Dermis blood vessel endothelial cell (primary cell): ENCODE results near the gene MAPK14. TPM values are rescaled to one million over a fixed set of nuclear protein-coding genes. Genes with fewer than 3 reads are reported as not detected.
A peak's percentile ranks its signal among the peaks of the same experiment; 100 is the strongest.

Source experiments
- DNase-seq: peaks from one replicate; pipeline ENCODE4 v3.0.0; 2010
- total RNA-seq: library from RNA; depleted of rRNA; stranded (reverse); fragments of >200 nt; gene quantifications from 2 replicates; pipeline ENCODE4 v1.2.3, GENCODE V29; 2014

The MAPK14 gene
- total RNA-seq, 1 donor from 2014 or later = 71.8 TPM

DNA sequence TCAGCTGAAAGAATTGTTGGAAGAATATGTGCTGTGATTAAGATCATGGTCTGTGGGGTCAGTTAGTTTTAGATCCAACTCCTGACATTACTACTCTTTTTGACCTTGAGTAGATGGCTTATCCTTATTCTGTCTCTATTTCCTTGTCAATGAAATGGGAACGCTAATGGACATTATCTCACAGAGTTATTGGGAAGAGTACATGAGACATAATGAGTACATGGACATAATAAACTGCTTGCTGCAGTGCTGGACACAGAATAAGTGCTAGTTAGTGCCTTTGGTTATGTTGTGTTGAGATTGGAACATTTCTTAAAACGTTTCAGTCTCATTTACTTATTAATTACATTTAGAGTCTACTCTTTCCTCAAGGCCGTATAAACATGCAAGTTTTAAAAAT is 42.6 kb downstream of the MAPK14 start:
- no peak for DNase-seq

DNA sequence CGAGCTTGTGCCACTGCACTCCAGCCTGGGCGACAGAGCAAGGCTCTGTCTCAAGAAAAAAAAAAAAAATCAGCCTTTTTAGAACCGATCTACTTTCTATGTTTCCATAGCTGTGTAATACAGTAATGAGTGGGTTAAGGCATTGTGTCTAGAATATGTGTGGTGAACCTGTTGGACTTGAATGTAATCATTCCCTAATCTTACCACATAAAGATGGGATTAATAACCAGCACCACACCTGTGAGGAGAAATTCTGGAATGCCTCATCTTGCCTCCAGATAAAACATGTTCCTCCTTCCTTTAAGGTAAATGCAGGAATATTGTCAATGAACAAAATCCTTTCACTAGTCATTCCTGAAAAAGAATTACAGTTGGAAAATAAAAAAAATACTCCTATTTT is 43.7 kb downstream of the MAPK14 start:
- no peak for DNase-seq

DNA sequence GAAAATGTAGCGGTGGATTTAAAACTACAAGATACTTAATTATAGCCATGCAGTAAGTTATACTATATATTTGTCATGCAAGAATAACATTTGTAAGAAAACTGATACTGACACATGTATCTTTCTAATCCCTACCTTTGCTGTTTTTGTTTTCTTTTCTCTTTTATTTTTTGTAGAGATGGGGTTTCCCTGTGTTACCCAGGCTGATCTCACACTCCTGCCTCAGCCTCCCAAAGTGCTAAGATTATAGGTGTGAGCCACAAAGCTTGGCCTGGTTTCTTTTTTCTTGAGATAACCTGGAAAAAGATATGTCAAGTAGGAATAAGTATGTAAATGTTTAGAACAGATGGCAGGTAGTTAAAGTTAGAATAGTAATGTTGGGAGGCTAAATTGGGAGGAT is 44.1 kb downstream of the MAPK14 start:
- DNase-seq = no peak

DNA sequence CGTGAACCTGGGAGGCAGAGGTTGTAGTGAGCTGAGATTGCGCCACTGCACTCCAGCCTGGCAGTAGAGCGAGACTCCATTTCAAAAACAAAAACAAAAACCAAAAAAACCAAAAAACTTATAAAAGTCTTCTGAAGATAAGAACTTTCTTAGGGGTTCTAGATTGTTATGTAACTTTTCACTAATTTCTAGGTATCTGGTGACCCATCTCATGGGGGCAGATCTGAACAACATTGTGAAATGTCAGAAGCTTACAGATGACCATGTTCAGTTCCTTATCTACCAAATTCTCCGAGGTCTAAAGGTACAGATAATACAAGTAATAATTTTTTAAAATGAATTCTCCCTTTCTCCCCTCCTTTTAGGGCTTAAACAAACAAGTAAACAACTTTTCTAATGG is 45.1 kb downstream of the MAPK14 start:
- DNase-seq = no peak

DNA sequence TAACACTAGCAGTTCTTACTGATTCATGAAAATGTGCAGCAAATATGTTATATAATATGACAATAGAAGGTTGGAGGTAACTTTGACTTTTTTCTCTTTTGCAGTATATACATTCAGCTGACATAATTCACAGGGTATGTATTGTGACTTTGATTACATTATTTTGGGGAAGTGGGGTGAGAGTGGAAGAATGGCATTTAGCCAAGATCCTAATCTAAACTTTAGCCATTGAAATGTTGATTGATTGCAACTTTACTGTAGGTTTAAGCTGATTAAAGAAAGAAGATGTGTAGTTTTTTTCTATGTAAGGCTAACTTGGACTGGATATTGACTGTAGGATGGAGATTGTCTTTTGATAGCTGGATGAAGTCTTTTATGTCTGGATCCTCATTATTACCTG is 46.0 kb downstream of the MAPK14 start:
- no peak for DNase-seq

DNA sequence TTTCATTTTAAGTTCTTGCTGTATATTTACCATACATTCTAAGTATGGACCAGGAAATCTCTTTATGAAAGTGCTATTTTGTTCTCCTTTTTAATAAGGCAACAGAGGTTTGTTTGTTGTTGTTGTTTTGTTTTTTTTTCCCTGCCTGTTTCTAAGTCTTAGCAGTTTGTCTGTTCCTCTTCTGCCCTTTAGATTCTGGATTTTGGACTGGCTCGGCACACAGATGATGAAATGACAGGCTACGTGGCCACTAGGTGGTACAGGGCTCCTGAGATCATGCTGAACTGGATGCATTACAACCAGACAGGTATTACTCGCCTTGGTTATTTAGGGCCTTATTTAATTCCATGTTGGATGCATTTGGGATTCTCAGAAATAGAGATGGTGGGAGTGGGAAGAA is 48.0 kb downstream of the MAPK14 start:
- peak; percentile 23 for DNase-seq

DNA sequence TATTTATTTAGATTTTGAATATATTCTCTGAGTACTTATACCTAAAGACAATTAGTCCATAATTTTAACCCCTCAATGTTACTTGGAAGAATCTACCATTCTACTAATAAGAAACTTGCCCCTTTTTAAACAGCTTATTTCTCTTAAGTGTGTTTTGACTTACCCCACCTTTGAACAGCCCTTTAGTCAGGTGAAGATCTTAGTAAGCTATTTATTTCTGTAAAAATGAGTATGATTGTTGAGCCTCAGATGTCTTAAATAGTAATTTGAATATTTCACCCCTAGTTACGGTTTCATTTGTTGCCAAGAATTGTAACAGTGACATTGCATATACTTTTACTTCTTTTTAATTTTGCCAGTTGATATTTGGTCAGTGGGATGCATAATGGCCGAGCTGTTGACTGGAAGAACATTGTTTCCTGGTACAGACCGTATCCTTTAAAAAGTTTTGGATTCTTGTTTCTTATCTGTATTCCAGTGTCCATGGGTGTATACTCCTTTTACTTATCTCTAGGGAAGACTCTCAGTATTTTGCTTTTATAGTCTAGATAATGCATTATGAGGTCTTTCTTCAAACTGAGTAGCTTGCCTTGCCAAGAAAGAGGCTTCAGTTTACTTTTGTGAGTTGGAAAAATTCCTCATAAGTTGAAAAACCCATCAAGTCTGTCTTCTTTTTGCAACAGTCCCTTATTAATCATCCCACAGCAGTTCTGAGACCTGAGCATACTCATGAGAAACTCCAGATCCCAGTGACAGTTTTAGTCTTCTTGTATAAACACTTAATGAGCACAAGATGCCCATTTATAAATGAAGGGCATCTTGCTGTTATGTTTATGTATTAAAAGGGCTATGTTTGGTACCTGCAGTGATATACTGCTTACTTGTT is 48.8 kb downstream of the MAPK14 start:
- no peak for DNase-seq

DNA sequence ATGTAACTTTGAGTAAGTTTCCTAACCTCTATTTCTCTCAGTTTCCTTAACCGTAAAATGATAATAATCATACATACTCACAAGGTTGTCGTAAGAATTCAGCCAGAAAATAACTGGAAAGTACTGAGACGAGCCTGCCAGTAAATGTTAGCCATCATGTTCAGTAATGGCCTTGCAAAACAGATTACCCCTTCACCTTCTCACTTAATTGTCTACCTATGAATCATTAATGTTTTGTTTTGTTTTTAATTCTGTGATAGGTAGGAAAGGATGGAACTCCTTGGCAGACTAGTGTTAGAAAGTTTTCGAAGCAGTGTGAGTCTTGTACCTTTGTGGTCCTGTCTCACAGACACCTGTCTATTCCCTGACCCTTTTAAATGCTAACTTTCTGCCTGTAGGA is 50.6 kb downstream of the MAPK14 start:
- no peak for DNase-seq

DNA sequence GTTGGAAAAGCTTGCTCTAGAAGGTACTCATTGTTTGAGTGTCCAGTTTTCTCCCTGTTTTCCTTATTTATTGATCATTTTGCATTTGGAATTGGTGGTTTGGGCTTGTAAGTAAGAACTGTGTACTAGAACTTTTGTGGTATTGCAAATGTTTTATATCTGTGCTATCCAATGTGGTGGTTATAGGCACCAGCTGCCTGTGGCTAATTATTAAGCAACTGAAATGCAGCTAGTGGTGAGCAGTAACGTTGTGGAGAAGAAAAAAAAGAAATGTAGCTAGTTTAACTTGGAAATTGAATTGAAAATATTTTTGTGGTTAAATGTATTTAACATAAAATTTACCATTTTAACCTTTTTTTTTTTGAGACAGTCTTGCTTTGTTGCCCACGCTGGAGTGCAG is 52.0 kb downstream of the MAPK14 start:
- DNase-seq = no peak

DNA sequence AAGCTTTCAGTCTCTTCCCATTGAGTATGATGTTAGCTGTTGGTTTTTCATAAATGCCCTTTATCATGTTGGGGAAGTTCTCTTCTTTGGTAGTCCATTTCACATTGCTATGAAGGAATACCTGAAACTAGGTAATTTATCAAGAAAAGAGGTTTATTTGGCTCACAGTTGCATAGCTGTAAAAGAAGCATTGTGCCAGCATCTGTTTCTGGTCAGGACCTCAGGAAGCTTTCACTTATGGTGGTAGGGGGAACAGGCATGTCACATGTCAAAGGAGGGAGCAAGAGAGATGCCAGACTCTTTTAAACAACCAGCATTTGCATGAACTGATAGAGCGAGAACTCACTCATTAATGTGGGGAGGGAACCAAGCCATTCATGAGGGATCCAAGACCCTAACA is 54.7 kb downstream of the MAPK14 start:
- no peak for DNase-seq

DNA sequence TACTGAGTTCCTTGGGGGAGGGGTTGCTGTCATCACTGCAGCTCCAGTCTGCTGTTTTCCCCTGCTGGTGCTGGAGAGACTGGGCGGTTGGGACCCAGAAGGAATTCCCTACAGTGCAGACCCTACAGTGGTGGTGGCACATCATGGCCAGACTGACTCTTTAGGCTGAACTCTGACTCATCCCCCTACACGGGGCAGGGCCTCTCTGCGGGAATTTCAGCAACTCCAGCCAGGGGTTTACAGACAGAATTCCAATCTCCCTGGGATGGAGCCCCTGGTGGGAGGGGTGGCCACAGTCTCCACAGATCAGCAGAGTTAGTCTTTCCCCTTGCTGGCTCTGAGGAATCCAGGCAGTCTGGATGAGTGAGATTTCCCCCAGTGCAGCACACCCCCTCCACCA is 55.8 kb downstream of the MAPK14 start:
- DNase-seq = no peak

DNA sequence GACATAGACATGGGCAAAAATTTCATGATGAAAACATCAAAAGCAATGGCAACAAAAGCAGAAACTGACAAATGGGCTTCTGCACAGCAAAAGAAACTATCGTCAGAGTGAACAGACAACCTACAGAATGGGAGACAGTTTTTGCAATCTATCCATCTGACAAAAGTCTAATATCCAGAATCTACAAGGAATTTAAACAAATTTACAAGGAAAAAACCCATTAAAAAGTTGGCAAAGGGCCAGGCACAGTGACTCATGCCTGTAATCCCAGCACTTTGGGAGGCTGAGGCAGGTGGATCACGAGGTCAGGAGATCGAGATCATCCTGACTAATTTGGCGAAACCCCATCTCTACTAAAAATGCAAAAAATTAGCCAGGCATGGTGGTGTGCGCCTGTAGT is 60.6 kb downstream of the MAPK14 start:
- DNase-seq = peak; percentile 7

DNA sequence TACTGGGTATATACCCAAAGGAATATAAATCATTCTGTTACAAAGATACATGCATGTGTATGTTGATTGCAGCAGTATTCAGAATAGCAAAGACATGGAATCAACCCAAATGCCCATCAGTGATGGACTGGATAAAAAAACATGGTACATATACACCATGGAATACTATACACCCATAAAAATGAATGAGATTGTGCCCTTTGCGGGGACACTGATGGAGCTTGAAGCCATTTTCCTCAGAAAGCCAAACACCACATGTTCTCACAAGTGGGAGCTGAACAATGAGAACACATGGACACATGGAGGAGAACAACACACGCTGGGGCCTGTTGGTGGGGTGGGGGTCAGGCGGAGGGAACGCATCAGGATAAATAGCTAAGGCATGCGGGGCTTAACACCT is 61.4 kb downstream of the MAPK14 start:
- no peak for DNase-seq

DNA sequence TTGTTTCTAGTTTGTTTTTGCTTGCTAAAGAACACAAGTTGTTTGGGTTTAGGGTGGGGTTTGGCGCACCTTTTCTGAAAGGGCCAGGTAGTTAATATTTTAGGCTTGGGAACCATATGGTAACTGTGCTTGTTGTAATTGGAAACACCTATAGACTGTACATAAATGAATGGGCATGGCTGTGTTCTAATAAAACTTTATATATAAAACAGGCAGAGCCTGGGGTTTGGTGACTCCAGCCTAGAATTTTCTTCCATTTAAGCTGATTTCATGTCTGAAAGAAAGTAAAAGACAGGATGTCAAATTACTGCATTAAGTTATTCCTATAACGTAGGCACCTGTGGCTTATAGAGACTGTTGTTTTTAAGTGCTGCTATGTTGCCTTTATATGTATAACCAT is 66.6 kb downstream of the MAPK14 start:
- no peak for DNase-seq

DNA sequence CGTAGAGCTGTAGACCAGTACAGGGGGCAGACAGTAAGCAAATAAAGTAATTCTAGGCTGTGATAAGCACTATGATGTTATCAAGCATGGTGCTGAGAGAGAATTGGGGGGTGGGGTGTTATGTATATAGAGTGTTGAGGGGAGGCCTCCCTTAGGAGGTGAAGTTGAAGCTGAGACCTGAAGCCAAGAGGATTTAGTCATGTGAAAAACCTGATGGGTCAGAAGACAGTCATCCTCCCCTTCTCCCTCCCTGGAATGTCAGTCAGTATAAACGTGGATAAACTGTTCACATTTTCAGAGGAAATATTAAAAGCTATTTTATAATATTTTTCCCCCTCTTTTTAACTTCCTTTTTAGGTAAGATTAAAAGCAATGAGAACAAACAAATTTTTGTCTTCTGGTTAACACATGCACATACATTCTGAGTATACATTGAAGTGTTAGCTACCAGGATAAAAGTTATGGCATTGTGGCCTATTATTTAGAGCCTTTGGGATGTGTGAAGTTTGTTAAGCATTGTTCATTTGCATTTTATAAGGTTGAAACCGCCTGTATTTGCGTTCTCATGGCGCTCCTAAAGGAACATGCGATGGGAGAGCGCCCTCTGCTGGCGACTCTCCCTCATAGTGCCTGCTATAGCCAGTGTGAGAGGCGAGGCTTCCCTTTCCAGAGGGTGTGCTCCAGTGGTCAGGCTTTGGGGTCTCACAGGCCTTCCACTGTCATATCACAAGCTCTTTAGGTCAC is 67.3 kb downstream of the MAPK14 start:
- DNase-seq = peak; percentile 90

DNA sequence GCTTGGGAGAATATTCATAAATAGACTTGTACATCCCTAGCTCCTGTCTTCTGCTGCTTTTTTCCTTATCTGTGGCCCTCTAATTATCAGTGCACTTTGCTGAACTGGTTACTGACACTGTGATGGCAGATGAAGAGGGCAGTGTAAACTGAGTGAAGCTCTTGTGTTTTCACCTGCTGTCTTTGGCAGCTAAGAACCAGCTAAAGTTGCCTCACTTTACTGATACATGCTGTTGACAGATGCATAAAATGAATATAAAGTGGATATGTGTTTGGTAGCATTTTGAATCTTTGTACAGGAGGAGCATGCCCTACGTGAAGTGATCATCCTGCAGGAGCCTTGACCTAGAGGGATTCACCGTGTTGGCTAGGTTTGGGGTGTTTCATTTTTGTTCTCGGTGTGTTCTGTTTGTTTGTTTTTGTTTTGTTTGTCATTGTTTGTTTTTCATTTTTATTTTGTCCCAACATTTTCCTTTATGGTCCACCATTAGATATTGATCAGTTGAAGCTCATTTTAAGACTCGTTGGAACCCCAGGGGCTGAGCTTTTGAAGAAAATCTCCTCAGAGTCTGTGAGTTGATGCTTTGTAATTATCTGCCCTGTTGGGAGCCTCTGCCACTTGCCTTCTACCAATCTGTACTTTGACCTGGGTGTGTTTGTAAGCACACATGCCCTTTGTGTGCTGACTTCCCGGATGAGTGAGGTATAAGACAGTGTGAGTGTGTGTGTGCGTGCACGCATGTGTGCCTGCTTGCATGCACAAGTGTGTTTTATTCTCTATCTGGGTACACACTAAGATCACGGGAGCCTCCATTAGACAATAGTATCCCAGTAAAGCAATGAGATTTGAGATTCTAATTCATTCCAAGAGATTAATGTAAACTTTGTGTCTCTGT is 68.1 kb downstream of the MAPK14 start:
- DNase-seq = no peak

DNA sequence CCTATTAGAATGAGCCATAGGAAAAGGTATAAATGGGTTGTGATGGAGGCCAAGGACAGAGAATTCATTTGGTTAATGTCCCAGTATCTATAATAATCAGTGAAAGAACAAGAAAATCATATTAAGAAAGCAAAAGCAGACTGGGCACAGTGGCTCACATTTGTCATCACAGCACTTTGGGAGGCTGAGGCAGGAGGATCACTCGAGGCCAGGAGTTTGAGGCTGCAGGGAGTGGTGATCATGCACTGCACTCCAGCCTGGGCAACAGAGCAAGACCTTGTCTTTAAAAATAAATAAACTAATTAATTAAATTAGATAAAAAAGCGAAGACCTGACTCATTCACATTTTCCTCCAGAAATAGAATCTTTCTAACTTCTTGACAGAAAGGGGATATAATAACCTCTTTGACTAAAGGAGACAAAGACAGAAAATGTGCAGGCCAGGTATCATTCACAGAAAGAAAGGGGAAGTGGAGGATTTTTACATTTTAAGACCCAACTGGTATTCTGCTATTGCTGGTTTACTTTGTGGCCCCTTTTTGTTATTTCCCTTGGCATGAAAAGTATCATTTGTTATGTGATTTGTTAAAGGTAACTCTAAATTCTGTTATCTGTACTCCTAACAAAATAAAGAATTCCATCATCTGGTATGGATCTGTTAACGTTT is 70.8 kb downstream of the MAPK14 start:
- DNase-seq = no peak

DNA sequence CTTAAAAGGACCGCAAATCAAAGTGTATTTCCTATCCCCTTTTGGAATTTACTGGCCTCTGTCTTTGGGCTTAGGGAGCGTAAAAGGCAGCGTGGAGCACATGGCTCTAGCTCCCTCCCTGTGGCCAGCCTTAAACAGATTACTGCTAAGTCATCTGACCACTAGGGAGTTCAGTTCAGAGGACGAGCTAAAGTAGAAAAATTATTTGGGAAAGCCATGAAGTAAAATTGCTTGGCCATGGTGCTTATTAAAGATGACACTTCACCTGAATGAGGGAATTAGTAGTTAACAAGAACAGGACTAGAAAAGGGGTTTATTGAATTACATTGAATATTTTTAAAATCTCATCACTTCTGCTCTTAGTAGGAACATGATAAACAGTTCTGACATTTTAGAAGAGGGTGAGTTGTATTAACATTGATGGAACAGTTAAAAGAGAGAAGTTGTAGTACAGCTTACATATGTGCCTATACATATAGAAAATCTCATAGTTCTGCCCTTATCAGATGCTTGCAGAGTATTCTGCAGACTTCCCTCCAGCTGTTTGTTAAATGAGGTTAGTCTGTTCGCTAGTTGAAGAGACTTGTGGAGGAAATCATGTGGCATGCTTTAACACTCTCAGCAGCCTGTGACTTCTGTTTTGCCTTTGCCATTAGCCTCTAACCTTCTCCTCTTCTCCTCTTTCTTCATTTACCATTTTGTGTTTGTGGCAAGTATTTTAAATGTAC is 71.5 kb downstream of the MAPK14 start:
- no peak for DNase-seq

DNA sequence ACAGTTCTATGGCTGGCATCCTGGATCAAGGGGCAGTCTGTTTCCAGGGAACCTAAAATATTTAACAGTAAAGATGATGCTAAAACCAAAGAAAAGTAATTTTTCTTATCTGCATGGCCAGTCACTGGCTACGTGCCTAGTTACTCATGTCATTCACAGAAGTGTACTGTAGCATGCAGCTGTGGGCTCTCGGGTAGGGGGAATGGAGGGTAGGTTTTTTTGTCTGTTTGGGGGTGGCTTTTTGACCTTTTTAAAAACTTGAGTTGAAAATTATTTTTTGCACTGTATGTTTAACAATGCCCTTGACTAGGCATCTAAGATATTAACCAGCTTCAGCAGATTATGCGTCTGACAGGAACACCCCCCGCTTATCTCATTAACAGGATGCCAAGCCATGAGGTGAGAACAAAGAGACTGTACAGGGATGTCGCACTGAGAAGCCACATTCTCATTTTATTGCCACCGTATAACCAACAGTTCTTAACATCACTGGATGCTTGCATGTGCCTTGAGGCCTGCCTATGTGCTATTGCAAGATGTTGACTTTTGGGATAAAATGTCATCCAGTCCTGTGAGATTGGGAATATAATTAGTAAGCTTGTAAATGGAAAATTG is 72.4 kb downstream of the MAPK14 start:
- peak; percentile 45 for DNase-seq

DNA sequence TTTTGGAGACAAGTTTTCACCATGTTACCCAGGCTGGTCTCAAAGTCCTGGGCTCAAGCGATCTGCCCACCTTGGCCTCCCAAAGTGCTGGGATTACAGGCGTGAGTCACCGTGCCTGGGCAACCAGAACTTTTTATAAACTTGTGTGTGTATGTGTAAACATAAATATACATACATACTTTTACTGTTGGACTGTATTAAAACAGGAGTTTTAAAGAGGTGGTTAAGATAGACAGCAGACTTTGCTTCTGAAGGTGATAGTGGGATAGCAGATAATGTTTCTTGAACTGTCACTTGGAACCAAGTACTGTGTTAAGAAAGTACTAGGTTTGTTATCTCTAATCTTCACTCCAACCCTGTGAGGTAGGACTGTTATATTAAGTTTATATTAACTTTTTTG is 74.1 kb downstream of the MAPK14 start:
- DNase-seq = no peak

DNA sequence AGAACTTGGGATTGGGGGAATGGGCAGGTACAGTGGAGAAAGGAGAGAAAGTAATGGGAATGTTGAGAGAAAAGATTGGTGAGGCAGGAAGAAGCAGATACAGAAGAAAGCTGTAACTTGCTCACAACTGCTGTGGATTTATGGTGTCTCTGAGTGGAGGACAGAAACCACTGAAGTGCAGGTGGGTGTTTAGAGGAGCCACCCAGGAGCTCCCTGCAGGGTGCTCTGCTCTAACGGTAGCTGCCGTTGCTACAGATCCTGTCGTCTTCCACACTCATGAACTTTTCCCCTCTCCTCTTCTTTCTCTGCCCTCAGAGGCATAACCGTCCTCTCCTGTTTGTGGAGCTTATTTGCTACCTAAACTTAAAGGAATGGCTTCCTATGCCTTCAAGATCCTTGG is 75.2 kb downstream of the MAPK14 start:
- no peak for DNase-seq
